Kidney (tissue), 14 donors: ENCODE results near the gene MYO7B. TPM values are rescaled to one million over a fixed set of nuclear protein-coding genes. Genes with fewer than 3 reads are reported as not detected.

Source experiments
- DNase-seq, 5 donors: peaks; one replicate each; pipeline ENCODE4 v3.0.0-alpha.2; 2013 to 2020
- FAIRE-seq: peaks from 2 replicates; lab custom pipeline; 2012; peaks lifted over from hg19 to GRCh38; lab: Jason Lieb, UNC
- H3K27ac ChIP-seq, 2 donors: one replicate each; pipeline ENCODE4 v1.7.0; 2013; ENCODE audit warnings: low read depth in 2 of 2, low read length in 2 of 2, inconsistent platforms in 1 of 2
- H3K27me3 ChIP-seq: one replicate; pipeline ENCODE4 v1.7.1; 2013; ENCODE audit warnings: low read length, inconsistent platforms; ENCODE audit not compliant: control insufficient read depth, insufficient read depth
- H3K36me3 ChIP-seq, 3 donors: one replicate each; pipeline versions ENCODE4 v1.7.0 to v1.7.1; 2013; ENCODE audit warnings: low read length in 3 of 3, control low read depth in 1 of 3, inconsistent platforms in 1 of 3; ENCODE audit not compliant: insufficient read depth in 3 of 3, control insufficient read depth in 2 of 3
- H3K4me1 ChIP-seq, 3 donors: one replicate each; pipeline versions ENCODE4 v1.7.0 to v1.7.1; 2013; ENCODE audit warnings: low read length in 3 of 3, inconsistent platforms in 1 of 3, low read depth in 1 of 3; ENCODE audit not compliant: control insufficient read depth in 2 of 3, insufficient read depth in 2 of 3
- H3K4me3 ChIP-seq, 3 donors: one replicate each; pipeline versions ENCODE4 v1.7.0 to v1.8.1; 2013; ENCODE audit warnings: low read length in 3 of 3, control low read depth in 1 of 3, inconsistent platforms in 1 of 3
- H3K9ac ChIP-seq, 3 donors: one replicate each; pipeline versions ENCODE4 v1.7.0 to v1.7.1; 2013; ENCODE audit warnings: low read length in 3 of 3, control low read depth in 1 of 3, inconsistent platforms in 1 of 3
- H3K9me3 ChIP-seq, 3 donors: one replicate each; pipeline versions ENCODE4 v1.7.0 to v1.7.1; 2013; ENCODE audit warnings: low read length in 3 of 3, control low read depth in 1 of 3, inconsistent platforms in 1 of 3; ENCODE audit not compliant: control insufficient read depth in 2 of 3, insufficient read depth in 1 of 3
- intact Hi-C: fragments of 100-400 bp; cut with DNase I; formaldehyde crosslinking; loops from one replicate; pipeline ENCODE4 v1.11.1; 2022
- polyA plus RNA-seq: library from polyadenylated mRNA; stranded (reverse); fragments of 350-450 nt; fragmentation: Illumina TruSeq; extraction: RNeasy Lipid Tissue Mini Kit (QIAGEN cat#74804); gene quantifications from one replicate; pipeline ENCODE4 v1.2.3, GENCODE V29; 2014; ENCODE audit warnings: low read depth, low replicate concordance; ENCODE audit not compliant: insufficient read depth
- total RNA-seq: library from RNA; stranded (reverse); fragmentation: NEBNext Ultra II Directional; extraction: Animal tissue kit (Norgen Biotek cat#: 25700); gene quantifications from one replicate; pipeline ENCODE4 v1.2.1, GENCODE V29; 2021
- TF ChIP-seq, protein P1 (sequence below): IDR thresholded peaks from 3 replicates; pipeline ENCODE4 v1.5.1; 2012; ENCODE audit warnings: mild to moderate bottlenecking, moderate library complexity, borderline replicate concordance; ENCODE audit not compliant: insufficient read depth; ENCODE audit errors: extremely low read depth
- donor health status: control.
- donor health status: control.
- donor health status: control.
- donor health status: control.
- donor health status: control.
- donor health status: DM: yes; HTN: yes; CAD: no.
- donor health status: Normal renal cell carcinoma (clear cell type).

MYO7B gene
- total and polyA plus RNA-seq, 2 donors from 2014 or later, result 11.0 to 22.2 TPM

- intact Hi-C loops, result no loop called here
- Histone ChIP-seq H3K36me3 (peaks cover 0 to 3% (median 0%) of the 10 kb centered on the region in 3 donors), H3K27ac (no peak overlapping the region), H3K27me3 (no peaks in the 10 kb centered on the region), H3K9ac (no peak overlapping the region), H3K9me3 (no peaks in the 10 kb centered on the region), H3K4me3 (no peak overlapping the region), H3K4me1 (no peaks in the 10 kb centered on the region)
- peak in 1 of 5 donors; percentile 6 for DNase-seq
- TF ChIP-seq, protein P1, sequence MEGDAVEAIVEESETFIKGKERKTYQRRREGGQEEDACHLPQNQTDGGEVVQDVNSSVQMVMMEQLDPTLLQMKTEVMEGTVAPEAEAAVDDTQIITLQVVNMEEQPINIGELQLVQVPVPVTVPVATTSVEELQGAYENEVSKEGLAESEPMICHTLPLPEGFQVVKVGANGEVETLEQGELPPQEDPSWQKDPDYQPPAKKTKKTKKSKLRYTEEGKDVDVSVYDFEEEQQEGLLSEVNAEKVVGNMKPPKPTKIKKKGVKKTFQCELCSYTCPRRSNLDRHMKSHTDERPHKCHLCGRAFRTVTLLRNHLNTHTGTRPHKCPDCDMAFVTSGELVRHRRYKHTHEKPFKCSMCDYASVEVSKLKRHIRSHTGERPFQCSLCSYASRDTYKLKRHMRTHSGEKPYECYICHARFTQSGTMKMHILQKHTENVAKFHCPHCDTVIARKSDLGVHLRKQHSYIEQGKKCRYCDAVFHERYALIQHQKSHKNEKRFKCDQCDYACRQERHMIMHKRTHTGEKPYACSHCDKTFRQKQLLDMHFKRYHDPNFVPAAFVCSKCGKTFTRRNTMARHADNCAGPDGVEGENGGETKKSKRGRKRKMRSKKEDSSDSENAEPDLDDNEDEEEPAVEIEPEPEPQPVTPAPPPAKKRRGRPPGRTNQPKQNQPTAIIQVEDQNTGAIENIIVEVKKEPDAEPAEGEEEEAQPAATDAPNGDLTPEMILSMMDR, result no peak
- FAIRE-seq, result no peak
Observed at GRCh38 chr2:127593228-127594115, 58.0 kb downstream of the MYO7B start.

- Histone ChIP-seq H3K27me3 (no peaks in the 10 kb centered on the region), H3K4me1 (no peaks in the 10 kb centered on the region), H3K9ac (no peak overlapping the region), H3K36me3 (peaks cover 0 to 3% (median 0%) of the 10 kb centered on the region in 3 donors), H3K4me3 (no peak overlapping the region), H3K9me3 (no peaks in the 10 kb centered on the region), H3K27ac (no peak overlapping the region)
- no peak for DNase-seq
- TF ChIP-seq, protein P1, result no peak
- no peak for FAIRE-seq
- intact Hi-C loops, result no loop called here
Observed at GRCh38 chr2:127594116-127594591, 58.7 kb downstream of the MYO7B start.

DNA sequence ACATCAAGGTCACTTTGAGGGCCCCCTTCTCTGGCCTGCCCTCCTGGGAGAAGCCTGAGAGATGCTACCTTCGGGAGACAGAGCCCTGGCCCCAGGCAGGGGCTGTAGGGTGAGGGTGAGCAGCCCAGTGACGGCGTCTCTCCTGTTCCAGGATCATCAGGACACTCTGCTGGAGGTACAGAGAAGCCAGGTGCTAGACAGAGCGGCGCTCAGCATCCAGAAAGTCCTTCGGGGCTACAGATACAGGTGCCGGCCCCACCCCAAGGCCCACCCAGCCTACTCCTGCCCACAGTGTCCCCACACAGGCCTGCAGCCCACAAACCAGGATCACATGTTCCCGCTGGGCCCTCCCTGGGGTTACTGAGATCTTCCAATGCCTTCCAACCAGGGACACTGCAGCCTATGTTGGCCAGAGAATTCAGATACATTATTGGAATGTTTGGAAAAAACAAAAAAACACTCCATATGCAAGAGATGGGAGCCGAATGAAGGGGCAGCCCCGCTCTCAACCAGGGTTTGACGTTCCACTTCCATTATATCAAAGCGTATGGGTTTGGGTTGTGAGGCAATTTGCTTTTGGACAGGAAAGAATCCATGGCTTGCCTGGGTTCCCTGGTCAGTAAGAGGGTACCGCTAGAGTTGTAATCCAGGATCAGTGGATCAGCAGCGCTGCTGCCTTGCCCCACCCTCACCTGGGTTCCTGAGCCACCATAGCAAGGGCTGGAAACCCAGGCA lies 61.0 kb downstream of the MYO7B start:
- intact Hi-C loops, result no loop called here
- TF ChIP-seq, protein P1, result no peak
- DNase-seq (no peak), FAIRE-seq (no peak)
- no peak overlapping the region for H3K4me3 ChIP-seq
- H3K27me3 ChIP-seq, result no peaks in the 10 kb centered on the region
- no peaks in the 10 kb centered on the region for H3K9me3 ChIP-seq
- no peak overlapping the region for H3K27ac ChIP-seq
- H3K36me3 ChIP-seq, result no peaks in the 10 kb centered on the region
- no peak overlapping the region for H3K9ac ChIP-seq
- no peaks in the 10 kb centered on the region for H3K4me1 ChIP-seq
